Measurements from ENCODE around the gene RRP15.

- no peak for TF ChIP-seq CTCF (conservative IDR thresholded peaks at IDR 0.05 in 1 of 2, IDR thresholded peaks at IDR 0.05 in 1 of 2; ENCODE audit: extremely low read depth in 1 of 2, insufficient read depth in 1 of 2, low read depth in 1 of 2, low read length in 2 of 2)
- TF ChIP-seq EZH2 (IDR thresholded peaks at IDR 0.05; ENCODE audit: borderline replicate concordance, low read length): no peak
Measured at GRCh38 chr1:218382261-218382660, 97.2 kb downstream of the RRP15 start.

Measured in mammary epithelial cell (primary cell).